ENCODE measurements around the gene ARSI.

ARSI gene

GRCh38 chr5:150327139-150327538 lies 24.4 kb upstream of the ARSI start:
- in situ Hi-C loops (cut with MboI; ENCODE audit: low sequenced_read_pairs): no loop called here

GRCh38 chr5:150326707-150327106 lies 24.0 kb upstream of the ARSI start:
- in situ Hi-C loops (cut with MboI; ENCODE audit: low sequenced_read_pairs): no loop called here

DNA sequence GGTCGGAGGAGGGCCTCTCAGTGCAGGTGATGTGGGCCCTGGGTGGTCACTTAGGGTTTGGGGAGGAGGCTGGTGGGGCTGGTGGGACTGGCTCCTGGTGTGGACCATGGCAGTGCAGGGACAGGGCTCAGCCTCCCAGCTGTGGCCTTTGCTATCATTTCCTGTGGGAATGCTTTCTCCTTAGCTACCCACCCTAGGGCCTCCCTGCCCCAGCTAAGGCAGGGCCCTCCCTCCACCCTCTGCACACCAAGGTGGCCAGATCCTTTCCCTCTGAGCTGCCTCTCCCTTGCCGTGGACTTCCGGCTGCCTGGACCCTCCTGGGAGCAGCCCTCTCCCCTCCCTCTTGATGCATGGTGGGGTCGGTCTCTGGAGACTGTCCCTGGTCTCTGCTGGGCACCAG lies 22.7 kb upstream of the ARSI start:
- in situ Hi-C loops (cut with MboI; ENCODE audit: low sequenced_read_pairs): no loop called here

GRCh38 chr5:150323819-150324218 lies 21.1 kb upstream of the ARSI start:
- in situ Hi-C loops (cut with MboI; ENCODE audit: low sequenced_read_pairs): no loop called here

GRCh38 chr5:150323092-150323491 lies 20.4 kb upstream of the ARSI start:
- in situ Hi-C loops (cut with MboI; ENCODE audit: low sequenced_read_pairs): no loop called here

GRCh38 chr5:150322202-150322601 lies 19.5 kb upstream of the ARSI start:
- in situ Hi-C loops (cut with MboI; ENCODE audit: low sequenced_read_pairs): no loop called here

GRCh38 chr5:150321784-150322183 lies 19.1 kb upstream of the ARSI start:
- in situ Hi-C loops (cut with MboI; ENCODE audit: low sequenced_read_pairs): no loop called here

DNA sequence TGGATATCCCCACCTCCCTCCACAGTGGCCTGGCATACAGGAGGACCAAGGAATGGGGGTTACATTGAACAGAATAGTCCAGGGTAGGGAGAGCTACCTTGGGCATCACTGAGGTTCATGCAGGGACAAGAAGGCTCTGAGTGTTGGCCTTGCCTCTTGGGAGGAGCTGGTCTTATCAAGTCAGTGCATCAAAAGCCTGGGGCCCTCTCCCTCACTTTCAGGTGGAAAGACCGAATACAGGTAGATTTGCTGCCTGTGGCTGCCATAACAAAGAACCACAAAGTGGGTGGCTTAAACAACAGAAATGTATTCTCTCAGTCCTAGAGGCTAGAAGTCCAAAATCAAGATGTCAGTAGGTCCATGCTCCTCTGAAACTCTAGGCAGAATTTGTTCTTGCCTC lies 18.5 kb upstream of the ARSI start:
- in situ Hi-C loops (cut with MboI; ENCODE audit: low sequenced_read_pairs): no loop called here

- in situ Hi-C loops (cut with MboI; ENCODE audit: low sequenced_read_pairs): no loop called here
Observed at GRCh38 chr5:150320044-150320613, 17.4 kb upstream of the ARSI start.

DNA sequence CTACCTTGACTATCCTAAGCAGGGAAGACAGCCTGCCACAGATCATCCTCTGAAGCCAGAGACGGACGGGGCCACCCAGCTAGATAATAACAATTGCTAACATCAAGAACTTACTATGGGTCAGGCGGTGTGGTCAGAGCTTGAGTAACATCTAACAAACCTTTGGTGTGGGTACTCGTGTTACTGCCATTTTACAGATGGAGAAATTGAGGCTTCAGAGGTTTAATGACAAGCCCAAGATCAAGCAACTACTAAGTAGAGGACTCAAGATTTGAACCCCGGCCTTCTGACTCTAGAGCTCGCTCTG lies 16.7 kb upstream of the ARSI start:
- in situ Hi-C loops (cut with MboI; ENCODE audit: low sequenced_read_pairs): no loop called here

DNA sequence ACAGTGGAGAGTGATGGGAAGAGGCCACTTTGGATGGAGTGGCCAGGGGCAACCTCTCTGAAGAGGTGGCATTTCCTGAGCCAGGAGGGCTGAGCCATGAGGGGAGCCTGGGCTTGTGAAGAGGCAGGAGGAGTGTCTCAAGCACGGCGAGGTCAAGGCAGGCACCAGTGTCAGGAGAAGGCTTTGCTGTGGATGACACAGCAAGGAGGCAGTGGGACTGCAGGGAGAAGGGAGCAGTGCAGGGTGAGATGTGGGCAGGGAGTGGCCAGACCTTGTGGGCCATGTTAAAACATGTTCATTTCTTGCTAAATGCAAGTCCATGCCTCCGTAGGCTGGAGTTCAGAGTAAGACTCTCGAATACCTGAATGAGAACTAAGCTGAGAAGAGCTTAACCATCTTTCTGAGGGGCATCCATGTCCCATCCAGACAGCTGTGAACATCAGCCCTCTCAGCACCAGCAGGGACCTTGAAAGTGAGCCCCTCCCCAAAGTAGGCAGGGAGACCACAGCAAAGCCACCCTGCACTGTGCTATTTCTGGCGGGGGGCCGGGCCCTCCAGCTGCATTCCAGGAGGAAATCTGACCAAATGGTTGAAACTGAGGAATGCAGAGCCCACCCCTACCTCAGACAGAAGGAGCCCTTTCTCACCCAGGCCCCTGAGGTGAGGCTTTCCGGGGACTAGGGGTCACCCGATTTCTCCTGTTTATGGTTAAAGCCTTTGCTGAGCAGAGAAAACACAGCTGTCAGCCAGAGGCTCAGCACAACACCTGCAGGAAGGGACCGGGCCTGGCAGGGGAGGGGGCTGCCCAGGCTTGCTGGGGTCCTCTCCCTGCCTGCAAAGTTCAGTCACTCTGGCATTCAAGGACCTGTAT lies 16.1 kb upstream of the ARSI start:
- in situ Hi-C loops (cut with MboI; ENCODE audit: low sequenced_read_pairs): no loop called here

- in situ Hi-C loops (cut with MboI; ENCODE audit: low sequenced_read_pairs): no loop called here
Observed at GRCh38 chr5:150317048-150318003, 14.6 kb upstream of the ARSI start.

DNA sequence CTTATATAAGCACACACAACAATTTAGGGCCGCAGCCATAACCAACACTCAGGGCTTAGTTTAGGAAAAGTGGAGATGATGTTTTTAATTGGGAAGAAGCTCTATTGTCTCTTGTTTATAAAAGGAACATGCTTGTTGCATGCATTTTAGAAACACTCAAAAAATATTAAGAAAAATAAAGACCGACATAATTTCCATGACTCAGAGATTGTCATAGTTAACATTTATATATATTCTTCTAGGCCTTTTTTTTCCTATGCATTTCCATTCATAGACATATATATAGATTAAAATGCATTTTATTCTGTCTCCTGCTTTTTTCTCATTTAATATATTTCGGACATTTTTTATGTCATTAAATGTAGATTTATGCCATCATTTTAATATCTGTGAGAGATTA lies 13.6 kb upstream of the ARSI start:
- in situ Hi-C loops (cut with MboI; ENCODE audit: low sequenced_read_pairs): no loop called here

- in situ Hi-C loops (cut with MboI; ENCODE audit: low sequenced_read_pairs): no loop called here
Observed at GRCh38 chr5:150315245-150315644, 12.5 kb upstream of the ARSI start.

DNA sequence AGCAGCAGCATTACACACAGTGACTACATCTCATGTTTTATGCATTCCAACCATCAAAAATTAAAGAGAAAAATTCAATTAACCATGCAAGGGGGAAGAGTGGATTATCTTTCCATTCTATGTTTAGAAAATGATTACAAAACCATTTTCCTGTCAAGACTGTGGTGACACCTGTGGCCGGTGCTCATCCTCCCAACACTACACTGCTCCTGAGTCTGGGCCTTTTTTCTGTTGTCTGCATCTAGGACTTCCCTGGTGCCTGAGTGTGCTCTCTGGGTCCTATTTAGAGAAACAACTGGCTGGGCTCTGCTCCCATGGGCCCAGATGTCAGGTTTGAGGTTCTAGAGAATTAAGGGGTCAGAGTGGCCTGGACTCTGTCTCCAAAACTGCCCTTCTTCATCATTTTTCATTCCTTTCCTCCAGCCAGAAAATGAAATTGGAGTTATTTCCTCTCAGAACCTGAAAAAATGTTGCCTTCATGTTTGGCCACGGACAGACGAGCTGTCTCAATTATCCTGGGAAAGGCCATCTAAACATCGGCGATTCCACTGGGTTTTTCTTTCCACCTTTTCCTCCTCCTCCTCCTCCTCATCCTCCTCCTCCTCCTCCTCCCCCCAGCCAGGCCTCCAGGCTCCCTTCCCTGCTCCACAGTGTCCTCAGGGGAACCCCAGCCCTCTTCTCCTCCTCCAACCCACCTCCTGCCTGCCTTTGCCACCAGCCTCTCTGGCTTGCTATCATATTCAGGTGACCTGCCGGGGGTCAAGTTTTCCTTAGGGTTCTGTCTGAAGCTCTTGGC lies 11.4 kb upstream of the ARSI start:
- in situ Hi-C loops (cut with MboI; ENCODE audit: low sequenced_read_pairs): no loop called here

GRCh38 chr5:150313501-150313900 lies 10.8 kb upstream of the ARSI start:
- in situ Hi-C loops (cut with MboI; ENCODE audit: low sequenced_read_pairs): no loop called here

- in situ Hi-C loops (cut with MboI; ENCODE audit: low sequenced_read_pairs): no loop called here
Observed at GRCh38 chr5:150312518-150312917, 9.8 kb upstream of the ARSI start.

- in situ Hi-C loops (cut with MboI; ENCODE audit: low sequenced_read_pairs): no loop called here
Observed at GRCh38 chr5:150311015-150311692, 8.4 kb upstream of the ARSI start.

GRCh38 chr5:150310246-150310645 lies 7.5 kb upstream of the ARSI start:
- in situ Hi-C loops (cut with MboI; ENCODE audit: low sequenced_read_pairs): no loop called here

GRCh38 chr5:150309886-150310239 lies 7.2 kb upstream of the ARSI start:
- in situ Hi-C loops (cut with MboI; ENCODE audit: low sequenced_read_pairs): no loop called here
